SK-N-SH treated with all-trans-retinoic acid at 6 μM for 48 hours (cell line): ENCODE results near the gene WDR53.

Experiments used
- CREB5 ChIP-seq: fragments of 250-450 bp; sonication (Bioruptor Pico); IDR thresholded peaks from 2 replicates; pipeline ENCODE4 v1.5.1; 2020; ENCODE audit warnings: low read depth, mild to moderate bottlenecking, moderate library complexity
- CSDC2 ChIP-seq: fragments of 250-450 bp; sonication (Bioruptor Pico); IDR thresholded peaks from 2 replicates; pipeline ENCODE4 v1.5.0; 2020; ENCODE audit warnings: mild to moderate bottlenecking, moderate library complexity
- CSRNP3 ChIP-seq: fragments of 250-450 bp; sonication (Bioruptor Pico); IDR thresholded peaks from 2 replicates; pipeline ENCODE4 v1.5.1; 2021; ENCODE audit warnings: mild to moderate bottlenecking, moderate library complexity
- PATZ1 ChIP-seq: fragments of 250-450 bp; sonication (Bioruptor Pico); IDR thresholded peaks from 2 replicates; pipeline ENCODE4 v1.8.0; 2020; ENCODE audit warnings: mild to moderate bottlenecking, moderate library complexity, borderline replicate concordance
- RARB ChIP-seq: fragments of 250-450 bp; sonication (Bioruptor Pico); IDR thresholded peaks from 2 replicates; pipeline ENCODE4 v1.8.0; 2021; ENCODE audit warnings: mild to moderate bottlenecking, moderate library complexity
- SNAI2 ChIP-seq: fragments of 250-450 bp; sonication (Bioruptor Pico); IDR thresholded peaks from 2 replicates; pipeline ENCODE4 v1.5.0; 2020; ENCODE audit warnings: mild to moderate bottlenecking, moderate library complexity
- TOX ChIP-seq: fragments of 250-450 bp; sonication (Bioruptor Pico); IDR thresholded peaks from 2 replicates; pipeline ENCODE4 v1.8.0; 2021; ENCODE audit warnings: mild to moderate bottlenecking, moderate library complexity, borderline replicate concordance
- ZFP3 ChIP-seq: fragments of 250-450 bp; sonication (Bioruptor Pico); IDR thresholded peaks from 2 replicates; pipeline ENCODE4 v1.5.0; 2020; ENCODE audit warnings: mild to moderate bottlenecking, moderate library complexity
- ZFP30 ChIP-seq: fragments of 450-650 bp; formaldehyde crosslinking; IDR thresholded peaks from 2 replicates; pipeline ENCODE4 v1.5.0; 2022; ENCODE audit warnings: mild to moderate bottlenecking, moderate library complexity

GRCh38 chr3:196555295-196555694 lies 13.1 kb downstream of the WDR53 start:
- TF ChIP-seq PATZ1 (CRISPR knock-in tag) (no peak), ZFP30 (no peak), CREB5 (no peak), TOX (CRISPR knock-in tag) (no peak), ZFP3 (CRISPR knock-in tag) (no peak), RARB (CRISPR knock-in tag) (no peak), CSRNP3 (CRISPR knock-in tag) (no peak), SNAI2 (CRISPR knock-in tag) (no peak), CSDC2 (CRISPR knock-in tag) (no peak)
